ENCODE results near the gene TRAPPC12. TPM values are rescaled to one million over a fixed set of nuclear protein-coding genes. Genes with fewer than 3 reads are reported as not detected.

Gene TRAPPC12
- total RNA-seq, 1 experiment from 2014 or later: 77.0 TPM

- H3K9me3 Mint-ChIP-seq (ENCODE audit: low read depth, unreplicated experiment): no peaks in the 10 kb centered on the region
- no peak for TF ChIP-seq CTCF (IDR thresholded peaks at IDR 0.05; ENCODE audit: unreplicated experiment)
- BruUV-seq (replicated peaks): no TSS peak
- H3K4me1 Mint-ChIP-seq (ENCODE audit: low read depth, unreplicated experiment): no peaks in the 10 kb centered on the region
- peaks cover 7% of the 10 kb centered on the region for H3K36me3 Mint-ChIP-seq (ENCODE audit: insufficient read depth, unreplicated experiment)
- DNase-seq: no peak
- no peak overlapping the region for H3K4me3 Mint-ChIP-seq (ENCODE audit: low read depth, unreplicated experiment)
- intact Hi-C loops (cut with micrococcal nuclease; ENCODE audit: unreplicated experiment): no loop called here
- H3K27ac Mint-ChIP-seq (ENCODE audit: unreplicated experiment): no peak overlapping the region
- no peaks in the 10 kb centered on the region for H3K27me3 Mint-ChIP-seq (ENCODE audit: unreplicated experiment)
- CTCF ChIA-PET: interaction anchor here (0.6 kb wide), 1 partner anchor 8 kb away, joined by 6 read pairs; no protein-coding TSS in a partner anchor
These were observed 24.9 kb downstream of the TRAPPC12 start for GRCh38 chr2:3404349-3404894.

GRCh38 chr2:3405307-3405706 lies 25.8 kb downstream of the TRAPPC12 start:
- Mint-ChIP-seq H3K27ac (ENCODE audit: unreplicated experiment) (no peak overlapping the region), H3K4me1 (ENCODE audit: low read depth, unreplicated experiment) (no peaks in the 10 kb centered on the region), H3K4me3 (ENCODE audit: low read depth, unreplicated experiment) (no peak overlapping the region), H3K36me3 (ENCODE audit: insufficient read depth, unreplicated experiment) (peaks cover 7% of the 10 kb centered on the region), H3K9me3 (ENCODE audit: low read depth, unreplicated experiment) (no peaks in the 10 kb centered on the region), H3K27me3 (ENCODE audit: unreplicated experiment) (no peaks in the 10 kb centered on the region)
- CTCF ChIA-PET: no interaction called here
- TF ChIP-seq CTCF (IDR thresholded peaks at IDR 0.05; ENCODE audit: unreplicated experiment): no peak
- no TSS peak for BruUV-seq (replicated peaks)
- DNase-seq: no peak
- intact Hi-C loops (cut with micrococcal nuclease; ENCODE audit: unreplicated experiment): no loop called here

- CTCF ChIA-PET: no interaction called here
- intact Hi-C loops (cut with micrococcal nuclease; ENCODE audit: unreplicated experiment): no loop called here
- no peak for DNase-seq
- no peak overlapping the region for H3K27ac Mint-ChIP-seq (ENCODE audit: unreplicated experiment)
- H3K4me3 Mint-ChIP-seq (ENCODE audit: low read depth, unreplicated experiment): no peak overlapping the region
- no peaks in the 10 kb centered on the region for H3K27me3 Mint-ChIP-seq (ENCODE audit: unreplicated experiment)
- no peaks in the 10 kb centered on the region for H3K9me3 Mint-ChIP-seq (ENCODE audit: low read depth, unreplicated experiment)
- TF ChIP-seq CTCF (IDR thresholded peaks at IDR 0.05; ENCODE audit: unreplicated experiment): no peak
- no TSS peak for BruUV-seq (replicated peaks)
- H3K36me3 Mint-ChIP-seq (ENCODE audit: insufficient read depth, unreplicated experiment): peaks cover 7% of the 10 kb centered on the region
- no peaks in the 10 kb centered on the region for H3K4me1 Mint-ChIP-seq (ENCODE audit: low read depth, unreplicated experiment)
These were observed 26.4 kb downstream of the TRAPPC12 start for GRCh38 chr2:3405876-3406275.

GRCh38 chr2:3406501-3406900 lies 27.0 kb downstream of the TRAPPC12 start:
- BruUV-seq (replicated peaks): no TSS peak
- intact Hi-C loops (cut with micrococcal nuclease; ENCODE audit: unreplicated experiment): no loop called here
- DNase-seq: no peak
- H3K27ac Mint-ChIP-seq (ENCODE audit: unreplicated experiment): no peak overlapping the region
- H3K9me3 Mint-ChIP-seq (ENCODE audit: low read depth, unreplicated experiment): no peaks in the 10 kb centered on the region
- no peaks in the 10 kb centered on the region for H3K4me1 Mint-ChIP-seq (ENCODE audit: low read depth, unreplicated experiment)
- CTCF ChIA-PET: no interaction called here
- H3K36me3 Mint-ChIP-seq (ENCODE audit: insufficient read depth, unreplicated experiment): peaks cover 7% of the 10 kb centered on the region
- TF ChIP-seq CTCF (IDR thresholded peaks at IDR 0.05; ENCODE audit: unreplicated experiment): no peak
- H3K4me3 Mint-ChIP-seq (ENCODE audit: low read depth, unreplicated experiment): no peak overlapping the region
- no peaks in the 10 kb centered on the region for H3K27me3 Mint-ChIP-seq (ENCODE audit: unreplicated experiment)
